Osteoblast (primary cell): ENCODE measurements around the gene CTNND2. TPM values are rescaled to one million over a fixed set of nuclear protein-coding genes. Genes with fewer than 3 reads are reported as not detected.

Source experiments
- DNase-seq: peaks from one replicate; pipeline ENCODE4 v3.0.0; 2011; ENCODE audit warnings: low spot score, mixed read lengths; ENCODE audit not compliant: insufficient read length; ENCODE audit errors: missing footprints
- H2AFZ ChIP-seq: 2 replicates; pipeline ENCODE4 v1.6.0; 2011; ENCODE audit warnings: mild to moderate bottlenecking, low read length
- H3K27ac ChIP-seq: 2 replicates; pipeline ENCODE4 v1.5.1; 2011; ENCODE audit warnings: mild to moderate bottlenecking, low read depth, low read length, moderate library complexity
- H3K27me3 ChIP-seq: 2 replicates; pipeline ENCODE4 v1.6.0; 2012; ENCODE audit warnings: mild to moderate bottlenecking, control low read depth, inconsistent platforms, low read length, moderate library complexity; ENCODE audit not compliant: insufficient read depth
- H3K36me3 ChIP-seq: 2 replicates; pipeline ENCODE4 v1.5.1; 2011; ENCODE audit warnings: mild to moderate bottlenecking, low read length, control low read depth, moderate library complexity; ENCODE audit not compliant: insufficient read depth
- H3K4me1 ChIP-seq: 2 replicates; pipeline ENCODE4 v1.5.1; 2011; ENCODE audit warnings: mild to moderate bottlenecking, low read length, control low read depth, moderate library complexity; ENCODE audit not compliant: insufficient read depth
- H3K4me2 ChIP-seq: 2 replicates; pipeline ENCODE4 v1.6.0; 2011; ENCODE audit warnings: mild to moderate bottlenecking, low read length; ENCODE audit not compliant: insufficient read depth
- H3K4me3 ChIP-seq: fragments of 200-600 bp; sonication (generic); 3 replicates; pipeline ENCODE4 v1.5.1; 2012; ENCODE audit warnings: mild to moderate bottlenecking, low read length, inconsistent platforms; ENCODE audit not compliant: insufficient read depth
- H3K79me2 ChIP-seq: 2 replicates; pipeline ENCODE4 v1.6.0; 2012; ENCODE audit warnings: mild to moderate bottlenecking, low read length, control low read depth, inconsistent platforms; ENCODE audit not compliant: insufficient read depth
- H3K9me3 ChIP-seq: 2 replicates; pipeline ENCODE4 v1.5.1; 2011; ENCODE audit warnings: low read depth, low read length, control low read depth
- H4K20me1 ChIP-seq: 2 replicates; pipeline ENCODE4 v1.6.0; 2012; ENCODE audit warnings: mild to moderate bottlenecking, low read length, control low read depth; ENCODE audit not compliant: insufficient read depth
- total RNA-seq: library from RNA; depleted of rRNA; stranded (reverse); fragments of >200 nt; gene quantifications from 2 replicates; pipeline ENCODE4 v1.2.3, GENCODE V29; 2012
- TF ChIP-seq, protein P1 (sequence below): IDR thresholded peaks from 2 replicates; pipeline ENCODE4 v1.5.1; 2011; ENCODE audit warnings: mild to moderate bottlenecking, low read depth, low read length, moderate library complexity; ENCODE audit errors: extremely low read depth

CTNND2 gene
- total RNA-seq, 1 donor: not detected

DNA sequence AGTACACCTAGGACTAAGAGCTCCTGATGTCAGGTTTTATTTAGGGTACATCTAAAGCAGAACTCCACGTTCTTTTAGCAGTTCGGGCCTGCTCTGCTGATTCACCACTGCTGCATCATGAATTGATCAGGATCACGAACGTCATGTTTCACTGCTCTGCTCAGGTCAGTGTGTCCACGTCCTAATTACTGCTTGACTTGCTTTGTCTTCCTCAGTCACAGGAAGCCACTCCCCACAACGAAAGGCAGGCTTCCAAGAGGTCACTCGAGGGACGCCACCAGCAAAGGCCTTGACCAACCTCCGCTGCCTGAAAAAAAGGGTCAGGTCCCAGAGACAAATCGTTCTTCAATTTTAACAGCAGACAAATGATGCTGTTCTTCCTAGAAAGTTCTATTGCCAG is 40.3 kb downstream of the CTNND2 start:
- Histone ChIP-seq H3K4me1 (no peaks in the 10 kb centered on the region), H3K36me3 (no peaks in the 10 kb centered on the region), H2AFZ (no peak overlapping the region), H3K27ac (no peak overlapping the region), H3K4me3 (no peak overlapping the region), H3K27me3 (no peaks in the 10 kb centered on the region), H3K4me2 (no peak overlapping the region), H3K9me3 (no peaks in the 10 kb centered on the region), H4K20me1 (no peaks in the 10 kb centered on the region), H3K79me2 (no peaks in the 10 kb centered on the region)
- TF ChIP-seq, protein P1, sequence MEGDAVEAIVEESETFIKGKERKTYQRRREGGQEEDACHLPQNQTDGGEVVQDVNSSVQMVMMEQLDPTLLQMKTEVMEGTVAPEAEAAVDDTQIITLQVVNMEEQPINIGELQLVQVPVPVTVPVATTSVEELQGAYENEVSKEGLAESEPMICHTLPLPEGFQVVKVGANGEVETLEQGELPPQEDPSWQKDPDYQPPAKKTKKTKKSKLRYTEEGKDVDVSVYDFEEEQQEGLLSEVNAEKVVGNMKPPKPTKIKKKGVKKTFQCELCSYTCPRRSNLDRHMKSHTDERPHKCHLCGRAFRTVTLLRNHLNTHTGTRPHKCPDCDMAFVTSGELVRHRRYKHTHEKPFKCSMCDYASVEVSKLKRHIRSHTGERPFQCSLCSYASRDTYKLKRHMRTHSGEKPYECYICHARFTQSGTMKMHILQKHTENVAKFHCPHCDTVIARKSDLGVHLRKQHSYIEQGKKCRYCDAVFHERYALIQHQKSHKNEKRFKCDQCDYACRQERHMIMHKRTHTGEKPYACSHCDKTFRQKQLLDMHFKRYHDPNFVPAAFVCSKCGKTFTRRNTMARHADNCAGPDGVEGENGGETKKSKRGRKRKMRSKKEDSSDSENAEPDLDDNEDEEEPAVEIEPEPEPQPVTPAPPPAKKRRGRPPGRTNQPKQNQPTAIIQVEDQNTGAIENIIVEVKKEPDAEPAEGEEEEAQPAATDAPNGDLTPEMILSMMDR: no peak
- DNase-seq: no peak

DNA sequence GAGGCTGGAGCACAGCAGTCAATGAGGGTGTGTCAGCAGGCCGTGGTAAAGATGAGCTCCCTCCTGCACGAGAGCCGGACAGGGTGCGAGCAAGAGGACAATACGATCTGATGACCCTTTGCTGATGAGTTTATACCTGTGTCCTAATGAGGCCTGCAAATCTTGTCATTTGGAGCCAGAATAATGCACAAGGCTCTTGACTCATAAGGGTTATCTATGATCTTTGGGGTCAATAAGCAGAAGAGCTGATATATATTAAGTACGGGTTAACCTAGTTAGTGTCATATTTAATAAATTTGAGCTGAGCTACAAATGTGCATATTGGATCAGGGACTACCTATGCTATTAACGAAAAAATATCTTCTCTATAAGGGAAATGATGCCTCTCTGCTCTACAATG is 46.9 kb downstream of the CTNND2 start:
- no peaks in the 10 kb centered on the region for H3K9me3 ChIP-seq
- no peaks in the 10 kb centered on the region for H4K20me1 ChIP-seq
- TF ChIP-seq, protein P1: no peak
- no peak overlapping the region for H3K4me3 ChIP-seq
- no peaks in the 10 kb centered on the region for H3K4me1 ChIP-seq
- no peak overlapping the region for H2AFZ ChIP-seq
- H3K4me2 ChIP-seq: no peak overlapping the region
- no peak overlapping the region for H3K27ac ChIP-seq
- no peaks in the 10 kb centered on the region for H3K79me2 ChIP-seq
- DNase-seq: no peak
- H3K36me3 ChIP-seq: no peaks in the 10 kb centered on the region
- H3K27me3 ChIP-seq: no peaks in the 10 kb centered on the region

DNA sequence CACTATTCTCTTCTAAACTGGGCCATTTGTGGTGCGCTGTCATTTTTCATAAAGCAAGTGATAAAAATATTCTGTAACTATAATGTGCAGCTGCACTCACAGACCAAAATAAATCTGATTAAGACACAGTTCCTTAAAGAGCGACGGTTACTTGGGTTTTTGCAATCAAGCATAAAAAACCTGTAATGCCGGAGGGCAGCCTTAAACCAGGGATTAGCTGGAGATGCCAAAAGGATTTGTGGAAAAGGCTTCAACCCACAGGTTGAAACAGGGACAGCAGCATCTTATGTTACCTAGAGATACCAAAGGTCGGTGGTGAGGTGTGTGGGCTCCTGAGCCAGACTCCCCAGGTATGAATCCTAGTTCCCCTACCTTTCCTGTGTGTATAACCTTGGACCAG is 49.3 kb downstream of the CTNND2 start:
- Histone ChIP-seq H2AFZ (no peak overlapping the region), H4K20me1 (no peaks in the 10 kb centered on the region), H3K4me3 (no peak overlapping the region), H3K4me2 (no peak overlapping the region), H3K27ac (no peak overlapping the region), H3K9me3 (no peaks in the 10 kb centered on the region), H3K4me1 (no peaks in the 10 kb centered on the region), H3K27me3 (no peaks in the 10 kb centered on the region), H3K36me3 (no peaks in the 10 kb centered on the region), H3K79me2 (no peaks in the 10 kb centered on the region)
- DNase-seq: no peak
- TF ChIP-seq, protein P1: no peak

DNA sequence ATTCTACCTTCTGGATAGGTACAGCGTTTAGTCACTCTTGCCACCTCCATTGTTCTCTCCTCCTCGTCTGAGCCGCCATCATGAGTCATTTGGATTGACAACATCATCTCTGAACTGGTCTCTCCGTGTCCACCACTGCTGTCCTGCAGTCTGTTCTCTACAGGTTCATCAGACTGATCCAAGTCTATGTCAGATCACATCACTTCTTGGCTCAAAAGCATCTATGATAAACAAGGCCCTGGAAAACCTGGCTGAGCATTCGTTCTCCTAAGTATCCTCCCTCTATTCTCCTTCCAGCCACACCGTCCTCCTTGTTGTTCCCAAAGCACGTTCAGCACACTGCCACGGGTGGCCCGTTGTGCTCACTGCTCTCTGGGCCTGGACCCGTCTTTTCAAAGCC is 50.5 kb downstream of the CTNND2 start:
- H3K27me3 ChIP-seq: no peaks in the 10 kb centered on the region
- TF ChIP-seq, protein P1: no peak
- no peaks in the 10 kb centered on the region for H4K20me1 ChIP-seq
- H3K9me3 ChIP-seq: no peaks in the 10 kb centered on the region
- no peak overlapping the region for H2AFZ ChIP-seq
- H3K79me2 ChIP-seq: no peaks in the 10 kb centered on the region
- no peak for DNase-seq
- no peak overlapping the region for H3K4me2 ChIP-seq
- no peak overlapping the region for H3K27ac ChIP-seq
- no peaks in the 10 kb centered on the region for H3K4me1 ChIP-seq
- H3K4me3 ChIP-seq: no peak overlapping the region
- H3K36me3 ChIP-seq: no peaks in the 10 kb centered on the region
